ENCODE results near the gene ECE1. TPM values are rescaled to one million over a fixed set of nuclear protein-coding genes. Genes with fewer than 3 reads are reported as not detected.

Gene ECE1
- total and polyA plus RNA-seq, 2 donors (not counting 3 experiments of a cell fraction or from before 2014, with no cell fraction given): 437 to 562 TPM

DNA sequence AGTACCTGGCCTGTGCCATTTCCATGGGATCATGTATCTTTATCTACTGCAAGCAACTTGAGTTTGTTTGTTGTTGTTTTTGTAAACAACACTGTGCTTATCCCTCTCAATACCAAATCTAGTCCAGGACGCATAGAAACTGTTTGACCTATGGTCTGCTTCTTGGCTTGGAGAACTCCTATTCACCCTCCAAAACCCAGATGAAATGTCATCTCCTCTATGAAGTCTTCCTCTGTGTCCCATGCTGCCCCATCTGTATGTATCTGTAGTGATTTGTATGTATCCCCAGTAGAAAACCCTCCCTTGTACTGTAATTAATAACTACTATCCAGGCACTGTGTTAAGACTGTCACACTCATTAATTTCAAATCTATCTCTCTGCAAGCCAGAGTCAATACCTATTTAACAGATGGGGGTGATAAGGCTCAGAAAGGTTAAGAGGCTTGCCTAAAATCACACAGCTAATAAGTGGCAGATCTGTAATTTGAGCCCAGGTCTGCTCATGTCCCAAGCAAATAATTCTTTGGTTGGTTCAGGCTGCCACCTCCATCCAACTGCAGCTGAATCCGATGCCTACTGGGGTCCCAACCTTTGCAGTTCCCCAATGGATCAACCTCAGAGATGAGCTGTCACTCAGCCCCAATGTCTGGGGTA is 24.6 kb upstream of the ECE1 start:
- ChIA-PET POLR2A (no interaction called here), CTCF (interaction anchor here (1.0 to 2.0 kb wide), 4 partner anchors 9 to 60 kb away, joined by 3 to 13 read pairs (median 4); no protein-coding TSS in a partner anchor)
- Histone ChIP-seq H3K4me2 (ENCODE audit: insufficient read depth, low read length) (no peak overlapping the region), H3K9ac (replicated peaks; ENCODE audit: extremely low read depth, insufficient read depth, low read length) (no peak overlapping the region), H3K27me3 (ENCODE audit: control insufficient read depth in 2 of 2, insufficient read depth in 2 of 2, low read length in 2 of 2) (no peaks in the 10 kb centered on the region), H2AFZ (ENCODE audit: low read depth, low read length) (no peak overlapping the region), H3K9me3 (replicated peaks; ENCODE audit: control insufficient read depth, insufficient read depth, low read length) (no peaks in the 10 kb centered on the region), H3K9me1 (replicated peaks; ENCODE audit: control insufficient read depth, extremely low read depth, insufficient read depth, low read length) (no peaks in the 10 kb centered on the region), H3K27ac (ENCODE audit: insufficient read depth, low read depth, low read length) (no peak overlapping the region), H3K79me2 (ENCODE audit: control insufficient read depth, insufficient read depth, low read length) (peaks cover 71% of the 10 kb centered on the region), H3K4me3 (replicated peaks in 1 of 3; ENCODE audit: insufficient read depth in 1 of 3, low read depth in 1 of 3, low read length in 3 of 3) (no peak overlapping the region), H3K36me3 (ENCODE audit: control insufficient read depth in 2 of 2, extremely low read depth in 1 of 2, insufficient read depth in 2 of 2, low read length in 2 of 2) (no peaks in the 10 kb centered on the region), H4K20me1 (replicated peaks; ENCODE audit: control insufficient read depth, extremely low read depth, insufficient read depth, low read length) (no peaks in the 10 kb centered on the region), H3K4me1 (ENCODE audit: control insufficient read depth, extremely low read depth, insufficient read depth, low read length) (peaks cover 28% of the 10 kb centered on the region)
- intact Hi-C loops (cut with micrococcal nuclease): no loop called here
- DNase-seq (ENCODE audit: low read depth, low spot score) (no peak), FAIRE-seq (no peak)
- BruUV-seq (replicated peaks): no TSS peak
- TF ChIP-seq MYC (IDR thresholded peaks at IDR 0.05; ENCODE audit: low read depth, low read length): no peak
- no peak for TF ChIP-seq EZH2 (IDR thresholded peaks at IDR 0.05; ENCODE audit: borderline replicate concordance, low read depth, low read length, severe bottlenecking)
- TF ChIP-seq POLR2A (IDR thresholded peaks at IDR 0.05; ENCODE audit: low read depth, low read length): no peak
- no peak for TF ChIP-seq POLR2AphosphoS5 (IDR thresholded peaks at IDR 0.05; ENCODE audit: insufficient read depth, low read depth, low read length)
- TF ChIP-seq CTCF (IDR thresholded peaks at IDR 0.05; ENCODE audit: extremely low read depth in 1 of 2, insufficient read depth in 1 of 2, low read depth in 1 of 2, low read length in 2 of 2): no peak
- TF ChIP-seq GATA2 (IDR thresholded peaks at IDR 0.05; ENCODE audit: insufficient read depth, insufficient read length, low read depth, low read length): no peak
- TF ChIP-seq FOS (IDR thresholded peaks at IDR 0.05; ENCODE audit: borderline replicate concordance, insufficient read depth, low read length): no peak
- TF ChIP-seq JUN (IDR thresholded peaks at IDR 0.05; ENCODE audit: borderline replicate concordance, insufficient read depth, insufficient read length, low read depth): no peak
- TF ChIP-seq MAX (IDR thresholded peaks at IDR 0.05; ENCODE audit: insufficient read depth, insufficient read length): no peak
- dilution Hi-C loops (cut with MboI; ENCODE audit: extremely low pct_ligation_motif_present, low sequenced_read_pairs): no loop called here
